Measurements from ENCODE around the gene CADM3.

The CADM3 gene

GRCh38 chr1:159207774-159208173, 36.4 kb downstream of the CADM3 start:
- DNase-seq: no peak

GRCh38 chr1:159208175-159208825, 36.9 kb downstream of the CADM3 start:
- no peak for DNase-seq

- DNase-seq: no peak
These were observed 37.6 kb downstream of the CADM3 start for GRCh38 chr1:159209061-159209460.

GRCh38 chr1:159211331-159212136, 40.1 kb downstream of the CADM3 start:
- DNase-seq: no peak

- DNase-seq: no peak
These were observed 41.2 kb downstream of the CADM3 start for GRCh38 chr1:159212596-159212995.

GRCh38 chr1:159214149-159214760, 42.8 kb downstream of the CADM3 start:
- DNase-seq: no peak

GRCh38 chr1:159218649-159219636, 47.5 kb downstream of the CADM3 start:
- DNase-seq: no peak

GRCh38 chr1:159222075-159222865, 50.9 kb downstream of the CADM3 start:
- DNase-seq: no peak

- no peak for DNase-seq
These were observed 51.6 kb downstream of the CADM3 start for GRCh38 chr1:159223004-159223403.

GRCh38 chr1:159228554-159228953, 57.1 kb downstream of the CADM3 start:
- DNase-seq: no peak

- no peak for DNase-seq
These were observed 58.0 kb downstream of the CADM3 start for GRCh38 chr1:159229260-159229885.

- DNase-seq: no peak
These were observed 58.5 kb downstream of the CADM3 start for GRCh38 chr1:159229896-159230295.

GRCh38 chr1:159239551-159240220, 68.3 kb downstream of the CADM3 start:
- no peak for DNase-seq

GRCh38 chr1:159247266-159247665, 75.9 kb downstream of the CADM3 start:
- DNase-seq: no peak

- DNase-seq: no peak
These were observed 76.9 kb downstream of the CADM3 start for GRCh38 chr1:159248311-159248710.

GRCh38 chr1:159250638-159251216, 79.3 kb downstream of the CADM3 start:
- DNase-seq: no peak
